Activated effector memory CD4-positive, alpha-beta T cell treated with anti-CD3 and anti-CD28 coated beads, Interleukin-2, amount 50 U/mL, for 16 hours (primary cell): Measurements from ENCODE around the gene PDE6A.
A peak's percentile ranks its signal among the peaks of the same experiment; 100 is the strongest.

Experiments used
- DNase-seq: peaks from one replicate; pipeline ENCODE4 v3.0.0-alpha.2; 2020

PDE6A gene

DNA sequence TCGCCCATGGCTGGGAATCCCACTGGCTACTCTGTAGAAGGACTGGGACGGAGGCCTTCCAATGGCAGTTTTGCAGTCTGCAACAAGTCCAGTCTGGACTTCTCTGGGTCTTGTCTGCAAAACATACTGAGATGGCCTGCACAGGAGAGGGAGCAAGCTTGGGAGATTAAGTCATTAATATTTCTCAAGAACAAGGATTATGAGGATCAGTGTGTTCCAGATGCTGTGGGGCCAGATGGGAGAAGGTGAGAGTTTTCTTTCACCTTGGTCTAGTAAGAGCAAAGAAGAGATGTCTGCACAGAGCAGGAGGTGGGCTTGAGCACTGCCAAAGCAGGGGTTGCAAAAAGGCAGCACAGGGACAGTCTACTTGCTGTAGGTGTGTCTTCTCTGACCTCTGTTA, at the start of gene PDE6A:
Gene PDE6A, minus strand, starts transcription at position 128 of the 400 bp plus-strand sequence. Its CDS starts 120 bp downstream, at position 8.
- DNase-seq = no peak

DNA sequence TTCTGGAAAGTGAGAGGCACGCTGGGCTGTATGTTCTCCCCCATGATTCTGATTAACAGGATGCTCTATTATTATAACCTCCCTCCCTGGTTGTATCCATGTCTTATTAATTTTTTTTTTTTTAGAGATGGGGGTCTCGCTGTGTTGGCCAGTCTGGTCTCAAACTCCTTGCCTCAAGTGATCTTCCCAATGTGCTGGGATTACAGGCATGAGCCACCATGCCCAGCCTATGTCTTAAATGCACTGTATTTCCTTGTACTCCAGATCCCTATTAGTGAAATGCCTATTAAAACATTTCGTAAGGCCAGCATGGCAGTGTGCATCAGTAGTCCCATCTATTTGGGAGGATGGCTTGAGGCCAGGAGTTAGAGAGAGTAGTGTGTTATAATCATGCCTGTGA, 48.9 kb upstream of the PDE6A start:
- no peak for DNase-seq

DNA sequence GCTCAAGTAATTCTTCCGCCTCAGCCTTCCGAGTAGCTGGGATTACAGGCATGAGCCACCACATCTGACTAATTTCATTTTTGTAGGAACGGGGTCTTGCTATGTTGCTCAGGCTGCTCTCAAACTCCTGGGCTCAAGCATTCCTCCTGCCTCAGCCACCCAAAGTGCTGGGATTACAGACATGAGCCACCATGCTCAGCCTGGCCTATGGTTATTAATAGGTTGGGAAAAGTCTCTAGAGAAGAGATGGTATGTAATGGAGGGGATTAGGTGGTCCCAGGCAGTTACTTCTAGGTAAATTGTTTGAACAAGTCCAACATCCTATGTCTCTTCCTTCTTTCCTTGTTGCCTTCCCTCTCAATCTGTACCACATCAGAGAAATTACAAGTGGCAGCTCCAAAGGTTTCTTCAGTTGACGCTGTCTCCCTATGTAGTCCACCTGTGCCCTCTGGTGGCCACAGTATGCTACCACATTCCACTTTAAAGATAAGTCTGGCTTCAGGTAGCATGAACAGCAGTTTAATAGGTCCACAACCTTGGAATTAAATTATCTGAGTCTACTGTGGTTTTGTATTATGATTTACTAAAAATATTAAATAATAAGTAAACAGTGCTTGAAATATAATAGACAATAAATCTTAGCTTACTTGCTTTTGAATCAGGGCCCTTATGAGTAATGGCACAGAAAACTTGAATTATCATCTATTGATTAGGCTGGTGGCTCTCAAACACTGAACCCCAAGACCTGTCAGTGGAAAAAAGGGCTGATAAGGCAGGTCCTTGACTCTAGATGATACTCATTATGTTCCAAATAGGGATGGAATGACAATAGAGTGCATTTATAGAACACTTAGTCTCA, 46.2 kb upstream of the PDE6A start:
- peak; percentile 87 for DNase-seq

DNA sequence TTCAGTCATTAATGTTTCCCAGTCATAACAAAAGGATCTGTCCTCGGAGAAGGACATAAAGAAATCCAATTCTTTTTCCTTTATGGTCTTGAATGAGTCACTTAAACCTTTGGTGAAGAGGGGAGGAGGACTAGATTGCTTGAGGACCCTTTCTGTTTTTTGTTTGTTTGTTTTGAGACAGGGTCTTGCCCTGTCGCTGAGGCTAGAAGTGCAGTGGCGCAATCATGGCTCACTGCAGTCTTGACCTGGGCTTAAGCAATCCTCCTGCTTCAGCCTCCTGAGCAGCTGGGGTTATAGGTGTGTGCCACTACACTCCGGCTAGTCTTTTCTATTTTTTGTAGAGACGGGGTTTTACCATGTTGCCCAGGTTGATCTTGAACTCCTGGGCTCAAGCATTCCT, 43.5 kb upstream of the PDE6A start:
- no peak for DNase-seq

DNA sequence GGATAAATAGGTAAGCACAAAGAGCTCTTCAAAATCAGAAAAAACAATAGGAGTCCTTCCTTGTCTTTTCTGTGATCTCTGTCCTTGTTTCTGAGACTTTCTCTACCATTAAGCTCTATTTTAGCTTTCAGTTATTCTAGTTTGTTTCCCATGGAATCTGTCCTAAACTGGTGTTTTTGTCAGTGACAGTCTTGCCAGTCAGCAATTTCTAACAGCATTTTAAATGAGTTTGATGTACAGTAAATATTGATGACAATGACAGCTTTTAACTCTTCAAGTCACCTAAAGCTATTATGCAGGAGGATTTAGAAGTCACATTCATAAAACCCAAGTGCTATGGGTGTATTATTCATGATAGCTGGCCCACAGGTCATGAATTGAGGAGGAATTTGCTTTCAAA, 37.9 kb upstream of the PDE6A start:
- no peak for DNase-seq

DNA sequence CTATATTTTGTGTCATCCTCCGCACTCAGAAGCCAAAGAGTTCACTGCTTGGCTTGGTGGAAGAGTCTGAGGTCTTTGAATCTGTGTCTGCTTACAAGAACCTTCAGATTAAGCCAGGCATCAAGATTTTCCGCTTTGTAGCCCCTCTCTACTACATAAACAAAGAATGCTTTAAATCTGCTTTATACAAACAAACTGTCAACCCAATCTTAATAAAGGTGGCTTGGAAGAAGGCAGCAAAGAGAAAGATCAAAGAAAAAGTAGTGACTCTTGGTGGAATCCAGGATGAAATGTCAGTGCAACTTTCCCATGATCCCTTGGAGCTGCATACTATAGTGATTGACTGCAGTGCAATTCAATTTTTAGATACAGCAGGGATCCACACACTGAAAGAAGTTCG, 36.6 kb upstream of the PDE6A start:
- no peak for DNase-seq

DNA sequence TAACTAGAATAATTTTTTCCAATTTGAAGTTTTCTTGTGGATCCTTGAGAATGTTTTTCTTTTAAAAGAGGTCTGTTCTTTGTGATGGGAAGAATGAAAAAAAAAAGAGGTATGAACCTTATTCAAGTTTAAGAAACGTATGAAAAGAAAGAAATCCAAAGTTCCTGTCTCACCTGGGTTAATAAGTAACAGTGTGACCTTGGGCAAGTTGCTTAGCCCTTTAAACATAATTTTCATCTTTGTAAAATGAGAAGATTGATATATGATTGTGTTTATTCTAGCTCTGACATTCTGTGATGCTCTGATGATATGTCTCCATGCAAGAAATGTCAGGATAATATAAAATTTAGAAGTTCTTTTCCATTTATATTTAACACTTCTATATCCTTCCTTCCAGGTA, 35.3 kb upstream of the PDE6A start:
- DNase-seq = no peak

DNA sequence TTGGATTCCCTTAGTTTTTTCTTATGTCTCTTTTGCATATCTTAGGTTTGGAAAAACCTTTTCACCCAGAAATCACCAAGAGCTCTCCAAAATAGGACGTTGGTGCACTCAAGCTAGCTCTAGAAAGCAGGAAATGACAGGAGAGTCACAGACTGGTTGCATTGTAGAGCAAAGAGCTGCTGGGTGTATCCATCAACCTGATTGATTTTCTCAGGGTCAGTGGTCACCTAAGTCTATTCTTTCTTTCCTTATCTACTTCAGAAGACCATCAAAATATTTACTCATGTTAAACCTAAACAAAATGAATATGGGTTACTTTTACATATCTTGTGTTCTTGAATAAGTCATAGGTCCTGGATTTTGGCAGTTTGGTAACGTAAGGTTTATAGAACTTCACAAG, 30.8 kb upstream of the PDE6A start:
- DNase-seq = no peak

DNA sequence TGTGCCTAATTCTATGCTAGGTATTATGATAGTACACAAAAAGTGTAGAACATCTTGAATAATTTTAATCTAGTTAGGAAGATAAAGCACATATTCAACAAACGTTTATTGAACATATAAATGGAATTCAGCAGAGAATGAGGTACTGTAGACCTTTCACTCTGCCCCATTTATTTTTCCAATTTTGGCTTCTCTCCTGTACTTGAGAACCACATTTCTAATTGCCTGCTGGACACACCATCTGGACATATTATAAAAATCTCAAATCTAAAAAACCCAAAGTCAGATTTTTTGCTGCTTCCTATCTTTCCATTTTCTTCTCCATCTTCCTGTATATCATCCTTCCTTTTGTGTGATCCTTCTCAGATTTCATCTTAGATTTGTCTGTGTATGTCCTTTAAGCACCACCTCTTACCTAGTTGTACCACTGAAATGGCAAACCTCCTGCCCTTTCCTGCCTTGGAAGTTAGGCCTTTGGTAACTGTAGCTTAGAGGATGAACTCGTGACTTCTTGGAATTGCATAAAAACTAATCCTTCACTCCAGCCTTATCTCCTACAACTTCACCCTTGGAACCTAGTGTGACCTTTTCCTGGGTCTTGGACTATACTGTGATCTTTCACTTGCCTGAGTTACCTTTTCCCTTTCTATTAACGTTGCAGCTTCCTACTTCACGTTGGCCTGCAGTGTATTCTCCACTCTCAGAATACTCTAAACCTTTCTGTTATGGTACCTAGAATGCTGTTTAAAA, 24.8 kb upstream of the PDE6A start:
- DNase-seq = no peak

DNA sequence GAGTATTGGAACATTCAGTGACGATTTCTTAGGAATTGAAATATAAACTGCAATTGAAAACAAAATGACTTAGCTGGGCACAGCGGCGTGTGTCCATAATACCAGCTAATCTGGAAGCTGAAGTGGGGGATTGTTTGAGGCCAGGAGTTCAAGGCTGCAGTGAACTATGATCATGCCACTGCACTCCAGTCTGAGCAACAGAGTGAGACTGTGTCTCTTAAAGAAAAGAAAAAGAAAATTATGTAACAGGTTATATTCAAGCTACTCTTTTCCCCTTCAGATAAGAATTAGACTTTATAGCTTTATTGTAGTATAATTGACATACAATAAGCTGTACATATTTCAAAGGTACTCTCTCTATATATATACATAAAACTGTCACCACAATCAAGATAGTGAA, 22.4 kb upstream of the PDE6A start:
- DNase-seq = no peak

DNA sequence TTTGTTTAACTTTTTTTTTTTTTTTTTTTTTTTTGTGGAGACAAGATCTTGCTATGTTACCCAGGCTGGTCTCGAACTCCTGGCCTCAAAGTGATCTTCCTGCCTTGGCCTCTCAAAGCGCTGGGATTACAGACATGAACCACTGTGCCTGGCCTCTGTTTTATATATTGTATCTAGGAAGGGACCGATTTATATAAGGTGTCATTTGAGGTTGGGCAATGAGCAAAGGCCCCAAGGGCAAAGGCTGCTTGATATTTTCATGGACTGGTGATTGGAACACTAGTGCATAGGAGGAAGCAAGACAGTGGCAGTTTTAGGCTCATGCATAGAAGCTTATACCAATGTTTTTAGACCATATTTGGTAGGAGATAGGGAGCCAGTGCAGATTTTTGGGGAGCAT, 19.1 kb upstream of the PDE6A start:
- DNase-seq = no peak

DNA sequence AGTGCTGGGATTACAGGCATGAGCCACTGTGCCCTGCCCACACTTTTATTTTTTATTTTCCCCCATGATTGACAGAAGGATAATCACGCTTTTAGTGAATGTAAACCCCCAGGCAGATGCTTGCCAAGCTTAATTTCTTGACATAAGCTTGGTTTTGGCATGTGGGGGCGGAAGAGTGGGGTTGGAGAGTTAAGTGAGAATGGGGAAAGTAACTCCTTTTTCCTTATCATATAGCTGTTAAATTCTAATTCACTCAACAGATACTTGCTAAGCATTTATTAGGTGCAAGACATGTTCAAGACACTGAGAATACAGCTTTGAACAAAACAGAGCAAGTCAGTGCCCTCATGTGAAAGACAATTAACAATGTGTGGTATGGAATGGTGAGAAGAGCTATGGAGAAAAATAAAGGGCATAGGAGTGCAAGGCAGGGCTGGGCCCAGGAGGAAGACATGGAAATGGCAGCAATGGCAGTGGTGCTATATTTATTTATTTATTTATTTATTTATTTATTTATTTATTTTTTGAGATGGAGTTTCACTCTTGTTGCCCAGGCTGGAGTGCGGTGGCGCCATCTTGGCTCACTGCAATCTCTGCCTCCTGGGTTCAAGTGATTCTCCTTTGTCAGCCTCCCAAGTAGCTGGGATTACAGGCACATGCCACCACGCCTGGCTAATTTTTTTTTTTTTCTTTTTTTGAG, 18.2 kb upstream of the PDE6A start:
- no peak for DNase-seq

DNA sequence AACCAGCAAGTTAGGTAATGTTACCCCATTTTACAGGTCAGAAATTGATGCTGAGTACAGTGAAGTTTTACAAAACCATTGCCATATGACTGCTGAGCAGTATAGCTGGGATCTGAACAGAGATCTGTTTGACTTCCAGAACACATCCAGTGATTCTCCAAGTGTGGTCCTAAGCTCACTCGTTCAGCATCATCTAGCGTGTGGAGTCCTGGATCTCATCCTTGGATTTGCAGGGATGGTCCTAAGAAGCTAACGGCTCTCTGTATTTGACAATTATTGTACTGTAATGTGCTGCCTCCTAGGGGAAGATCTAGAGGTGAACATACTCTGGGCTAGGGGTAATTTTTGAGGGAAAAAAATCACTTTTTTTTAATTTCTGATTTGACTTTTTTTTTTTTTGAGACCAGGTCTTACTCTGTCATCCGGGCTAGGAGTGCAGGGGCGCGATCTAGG, 17.4 kb upstream of the PDE6A start:
- DNase-seq = no peak

DNA sequence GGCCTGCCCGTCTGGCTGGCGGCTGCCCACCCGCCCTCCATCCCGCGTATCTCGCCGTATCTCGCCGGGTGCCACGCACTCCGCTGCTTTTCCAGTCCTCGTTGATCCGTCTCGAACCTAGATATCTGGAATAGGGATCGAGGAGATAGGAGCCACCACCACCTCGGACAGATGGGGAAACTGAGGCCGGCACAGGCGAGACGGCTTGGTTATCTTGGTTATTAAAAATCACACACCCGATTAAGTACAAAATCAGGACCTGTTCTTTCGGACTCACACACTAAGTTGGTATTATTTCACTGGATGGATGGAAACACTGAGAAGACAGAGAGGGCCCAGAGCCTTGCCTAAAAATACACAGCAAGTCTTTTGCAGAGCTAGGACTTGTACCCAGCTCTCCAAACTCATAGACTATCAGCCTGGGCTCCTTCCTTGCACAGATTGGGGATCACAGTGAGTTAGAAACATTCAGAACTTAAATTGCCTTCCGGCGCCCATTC, 16.6 kb upstream of the PDE6A start:
- DNase-seq = no peak

DNA sequence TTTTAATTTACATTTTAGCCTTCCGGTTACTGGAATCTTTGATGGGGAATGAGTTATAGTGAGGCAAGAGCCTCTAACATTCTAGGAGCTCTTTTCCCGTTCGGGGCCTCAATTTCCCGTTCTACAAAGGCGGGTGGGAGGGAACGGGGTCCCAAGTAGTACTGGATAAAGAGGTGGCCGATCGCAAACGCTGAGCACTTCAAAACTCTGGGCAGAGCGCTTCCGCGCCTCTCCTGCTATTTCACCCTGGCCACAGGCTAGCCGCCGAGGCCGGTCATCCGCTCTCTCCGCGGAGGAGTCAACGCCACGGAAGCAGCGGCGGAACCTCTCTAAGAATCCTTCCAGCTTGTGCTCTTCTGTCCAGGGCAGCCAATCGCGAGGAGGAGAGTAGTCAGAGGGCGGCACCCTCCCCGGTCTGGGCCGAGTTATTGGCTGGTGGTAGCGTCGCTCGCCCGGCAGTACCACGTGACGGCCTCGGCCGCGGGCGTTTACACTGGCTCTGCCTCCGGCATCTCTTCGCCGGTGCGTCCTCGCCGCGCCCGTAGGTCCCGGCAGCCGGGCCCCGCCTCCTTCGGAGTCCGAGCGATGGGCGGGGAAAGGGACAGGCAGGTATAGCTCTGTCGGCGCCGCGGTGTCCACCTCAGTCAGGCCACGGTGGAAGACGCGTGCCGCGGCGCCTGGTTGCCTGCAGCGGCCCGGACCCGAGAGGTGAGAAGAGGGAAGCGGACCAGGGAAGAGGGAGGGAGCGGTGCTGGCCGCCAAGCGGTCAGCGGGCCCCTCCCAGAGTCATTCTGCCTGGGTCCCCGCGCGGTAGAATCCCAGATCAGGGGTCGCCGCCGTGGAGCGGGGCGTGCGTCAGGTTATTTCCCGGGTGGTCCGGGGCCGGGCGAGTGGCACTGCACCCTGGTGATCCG, 15.9 kb upstream of the PDE6A start, which contains the start of gene SLC26A2:
Gene SLC26A2, plus strand, starts transcription at position 487 of the 914 bp plus-strand sequence. CDS start 16,895 bp downstream, outside the sequence.
- DNase-seq = peak; percentile 98

DNA sequence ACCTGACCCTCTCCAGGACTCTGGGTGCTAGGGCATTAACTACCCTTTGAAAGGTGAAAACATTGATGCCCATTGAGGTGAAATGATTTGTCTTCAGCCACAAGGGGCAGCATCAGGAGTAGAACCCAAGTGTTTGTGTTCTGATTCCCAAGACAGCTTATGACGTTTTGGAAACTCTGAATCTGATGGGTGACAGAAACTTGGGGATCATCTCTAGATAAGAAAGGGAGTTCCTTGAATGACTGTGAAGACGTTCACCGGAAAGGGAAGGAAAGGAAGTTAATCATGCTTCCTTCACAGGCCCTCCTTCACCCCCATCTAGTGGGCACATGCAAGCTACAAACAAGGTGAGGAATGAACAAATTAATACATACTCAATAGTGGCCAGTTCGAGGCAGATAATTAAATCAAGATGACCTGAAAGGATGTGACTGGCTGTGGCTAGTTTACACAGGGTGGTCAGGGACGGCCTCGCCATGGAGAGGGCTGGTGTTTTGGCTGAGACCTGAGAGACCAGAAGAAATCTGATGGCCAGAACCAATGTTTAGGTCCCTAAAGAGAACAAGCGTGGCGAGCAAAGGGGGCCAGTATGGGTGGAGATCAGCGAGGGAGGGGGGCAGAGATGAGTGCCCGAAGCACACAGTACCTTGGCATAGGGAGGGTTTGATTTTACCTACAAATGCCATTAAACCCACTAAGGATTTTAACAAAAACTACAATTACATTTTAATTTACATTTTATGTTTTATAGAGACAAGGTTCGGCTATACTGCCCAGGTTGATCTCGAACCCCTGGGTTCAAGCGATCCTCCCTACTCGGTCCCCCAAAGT, 15.0 kb upstream of the PDE6A start:
- peak; percentile 76 for DNase-seq

DNA sequence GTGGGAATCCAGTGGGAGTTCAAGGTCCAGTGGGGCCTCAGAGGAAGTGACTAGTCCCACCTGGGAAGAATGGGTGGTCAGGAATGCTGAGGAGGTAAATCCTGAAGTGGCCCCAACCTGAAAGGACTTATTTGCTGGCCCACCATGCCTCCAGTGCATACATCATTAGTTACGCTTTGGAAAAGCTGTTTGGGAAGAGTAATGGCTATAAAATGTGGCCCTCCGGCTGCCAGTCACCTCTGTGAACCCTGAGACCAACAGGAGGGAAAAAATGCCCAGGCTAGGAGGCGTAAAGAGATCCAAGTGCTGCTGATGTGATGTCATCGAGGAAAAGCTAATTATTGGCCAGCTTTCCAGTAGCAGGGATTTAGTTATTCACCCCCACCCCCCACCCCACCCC, 13.3 kb upstream of the PDE6A start:
- no peak for DNase-seq

DNA sequence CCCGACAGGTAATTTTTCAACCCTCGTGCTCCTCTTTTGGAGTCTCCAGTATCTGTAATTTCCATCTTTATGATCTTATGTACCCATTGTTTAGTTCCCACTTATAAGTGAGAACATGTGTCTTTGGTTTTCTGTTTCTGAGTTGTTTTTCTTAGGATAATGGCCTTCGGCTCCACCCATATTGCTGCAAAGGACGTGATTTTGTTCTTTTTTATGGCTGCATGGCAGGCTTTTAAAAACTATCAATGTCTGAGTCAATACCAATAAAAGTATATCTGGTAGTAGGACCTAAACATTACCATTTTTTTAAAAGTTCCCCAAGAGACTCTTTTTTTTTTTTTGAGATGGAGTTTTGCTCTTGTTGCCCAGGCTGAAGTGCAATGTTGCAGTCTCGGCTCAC, 12.1 kb upstream of the PDE6A start:
- no peak for DNase-seq

DNA sequence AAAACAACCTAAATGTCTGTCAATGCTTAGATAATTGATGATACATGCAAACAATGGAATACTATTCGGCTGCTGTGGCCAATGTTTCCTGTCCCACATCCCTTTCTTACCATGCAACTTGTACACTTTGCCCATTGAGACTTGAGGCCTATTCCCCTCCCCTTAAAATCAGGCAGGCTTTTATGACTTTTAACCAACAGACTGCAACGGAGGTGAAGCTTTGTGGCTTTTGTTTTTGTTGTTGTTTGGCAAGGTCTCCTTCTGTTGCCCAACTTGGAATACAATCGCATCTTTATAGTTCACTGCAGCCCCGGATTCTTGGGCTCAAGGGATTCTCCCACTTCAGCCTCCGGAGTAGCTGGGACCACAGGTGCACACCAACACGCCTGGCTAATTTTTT, 10.2 kb upstream of the PDE6A start:
- no peak for DNase-seq

DNA sequence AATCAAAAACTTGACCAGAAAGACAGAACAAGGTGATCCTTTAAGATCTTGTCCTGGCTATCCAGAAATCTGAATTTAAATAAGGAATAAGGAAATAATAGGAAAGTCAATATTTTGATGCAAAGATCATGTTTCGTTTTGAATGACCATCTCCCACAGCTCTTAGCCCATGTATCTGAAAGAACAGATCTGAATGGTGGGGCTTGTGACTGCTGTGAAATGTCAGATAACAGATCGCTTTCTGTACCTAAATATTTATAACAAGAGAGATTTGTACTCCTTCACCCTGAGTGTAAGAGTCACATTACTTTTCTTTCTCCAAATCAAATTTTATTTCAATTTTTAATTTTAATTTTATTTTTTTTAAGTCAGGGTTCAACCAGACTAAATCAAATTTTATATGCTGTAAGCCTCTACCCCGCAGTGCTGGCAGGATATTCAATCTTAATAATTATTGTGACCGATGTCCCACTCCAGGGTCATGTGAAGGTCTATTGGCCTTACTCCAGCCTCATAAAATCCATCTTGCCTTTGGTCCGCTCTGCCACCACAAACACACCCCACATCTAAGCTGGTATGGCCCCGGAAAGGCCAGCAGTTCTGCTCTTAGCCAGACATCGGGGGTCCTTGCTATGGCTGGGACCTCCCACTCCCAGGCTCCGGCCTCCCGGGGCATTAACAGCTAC, 9.0 kb upstream of the PDE6A start:
- DNase-seq = no peak
